ENCODE data around the gene KPNB1. TPM values are rescaled to one million over a fixed set of nuclear protein-coding genes. Genes with fewer than 3 reads are reported as not detected.

KPNB1 gene
- total and polyA plus RNA-seq, 2 of the 8 experiments (the other 6 are each of a cell fraction or from before 2014, with no cell fraction given), result 171 to 625 TPM

DNA sequence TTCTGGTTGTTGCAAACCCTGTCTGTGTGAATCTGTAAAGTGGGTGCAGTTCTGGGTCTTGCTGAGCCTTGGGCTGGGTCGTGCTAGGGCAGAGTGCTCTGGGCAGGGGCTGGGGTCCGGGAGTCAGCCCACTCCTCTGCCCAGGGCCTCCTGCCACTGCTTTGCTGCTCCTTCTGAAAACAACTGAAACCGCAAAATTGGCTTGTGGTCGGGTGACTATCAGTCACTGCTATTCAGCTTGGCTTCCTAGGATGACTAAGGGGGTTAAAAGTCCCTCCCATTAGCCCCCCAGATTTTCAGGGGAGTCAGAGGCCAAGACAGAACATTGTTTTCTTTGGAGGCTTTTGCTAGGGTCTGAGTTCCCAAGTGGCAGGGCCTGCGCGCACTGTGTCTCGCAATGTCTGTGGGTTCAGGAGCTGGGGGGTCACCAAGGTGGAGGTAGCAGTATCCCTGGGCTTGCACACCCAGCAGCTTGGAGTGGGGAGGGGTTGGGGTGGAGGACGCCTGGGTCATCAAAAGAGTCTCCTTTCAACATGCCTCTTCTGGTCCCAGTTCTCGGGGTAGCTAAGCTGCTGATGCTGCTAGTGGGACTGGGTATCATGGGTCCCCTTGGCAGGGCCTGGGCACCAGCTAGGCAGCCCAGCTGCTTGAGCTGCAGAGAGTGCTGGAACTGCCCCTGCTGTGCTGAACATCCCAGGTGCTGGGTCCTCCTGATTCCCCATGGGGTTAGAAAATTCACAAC lies 69.9 kb downstream of the KPNB1 start:
- no peak overlapping the region for H2AFZ ChIP-seq (ENCODE audit: low read length)
- no peak for DNase-seq (ENCODE audit: low read depth in 1 of 2, low spot score in 2 of 2)
- no peak overlapping the region for H3K14ac ChIP-seq (ENCODE audit: insufficient read length)
- H3K9ac ChIP-seq (replicated peaks in 1 of 4; ENCODE audit: extremely low read depth in 1 of 4, low read depth in 3 of 4, low read length in 3 of 4), result no peak overlapping the region
- no peak overlapping the region for H3K56ac ChIP-seq (replicated peaks; ENCODE audit: insufficient read length, low read depth, low read length)
- no peak overlapping the region for H3K18ac ChIP-seq (ENCODE audit: extremely low read depth, low read length)
- no peak overlapping the region for H4K91ac ChIP-seq (replicated peaks; ENCODE audit: insufficient read length, low read length)
- H2BK15ac ChIP-seq (ENCODE audit: low read length), result peak overlapping the region; percentile 49
- no peak overlapping the region for H3K27ac ChIP-seq (ENCODE audit: low read depth, low read length)
- FAIRE-seq, result no peak
- H3K79me1 ChIP-seq (ENCODE audit: low read depth, low read length), result no peaks in the 10 kb centered on the region
- no peak overlapping the region for H2AK5ac ChIP-seq (ENCODE audit: low read depth, low read length)
- no peaks in the 10 kb centered on the region for H3K79me2 ChIP-seq (ENCODE audit: control insufficient read depth in 1 of 2, insufficient read depth in 2 of 2, low read length in 2 of 2)
- no peaks in the 10 kb centered on the region for H3K36me3 ChIP-seq (ENCODE audit: control insufficient read depth in 2 of 4, insufficient read depth in 4 of 4, low read length in 3 of 4)
- H3K4me1 ChIP-seq (replicated peaks in 1 of 4; ENCODE audit: control insufficient read depth in 3 of 4, insufficient read depth in 4 of 4, low read length in 3 of 4), result peaks cover 0 to 26% (median 11%) of the 10 kb centered on the region in 4 experiments; a peak in 6 of 7 replicates
- H3K9me3 ChIP-seq (ENCODE audit: insufficient read depth in 2 of 2, low read depth in 1 of 2, low read length in 1 of 2), result no peaks in the 10 kb centered on the region
- no peak overlapping the region for H2BK12ac ChIP-seq (ENCODE audit: low read depth, low read length)
- WGBS, 2 experiments (ENCODE audit: extremely low coverage in 1 of 2, insufficient coverage in 1 of 2, insufficient read length in 1 of 2, insufficient replicate concordance in 2 of 2, low coverage in 1 of 2, low lambda C conversion rate in 2 of 2, missing lambda C conversion rate in 1 of 2), result 91% methylated on average over 9 of the region's 9 CpGs; no CpG with 5 or more reads in 1 of the 2 experiments
- ChIA-PET CTCF (ENCODE audit: partially characterized antibody) (interaction anchor here (1.4 to 8.3 kb wide), 7 partner anchors 12 to 57 kb away, joined by 3 to 179 read pairs (median 5); partner anchors contain the start of genes TBKBP1 and TBX21), POLR2A (ENCODE audit: partially characterized antibody) (interaction anchor here (0.8 to 1.6 kb wide), 4 partner anchors 9 to 36 kb away, joined by 3 to 8 read pairs (median 3); no protein-coding TSS in a partner anchor)
- no peaks in the 10 kb centered on the region for H3K23me2 ChIP-seq (ENCODE audit: low read depth, low read length)
- H4K5ac ChIP-seq (ENCODE audit: insufficient read length, low read depth, low read length), result no peak overlapping the region
- no peak overlapping the region for H3K4me2 ChIP-seq (ENCODE audit: insufficient read depth in 1 of 2, low read depth in 2 of 2, low read length in 2 of 2)
- H3K27me3 ChIP-seq (replicated peaks in 1 of 4; ENCODE audit: control insufficient read depth in 3 of 4, extremely low read depth in 1 of 4, insufficient read depth in 3 of 4, low read length in 3 of 4), result peaks cover 0 to 25% (median 22%) of the 10 kb centered on the region in 4 experiments; a peak in 6 of 7 replicates
- no peak overlapping the region for H2BK5ac ChIP-seq (ENCODE audit: low read depth, low read length)
- H4K8ac ChIP-seq (ENCODE audit: extremely low read depth, insufficient read depth, low read length), result no peak overlapping the region
- H2BK120ac ChIP-seq (replicated peaks; ENCODE audit: low read depth, low read length), result no peak overlapping the region
- no peak overlapping the region for H3K4ac ChIP-seq (replicated peaks; ENCODE audit: insufficient read length, low read depth, low read length)
- no peak overlapping the region for H3K4me3 ChIP-seq (ENCODE audit: extremely low read depth in 1 of 4, insufficient read depth in 2 of 4, low read depth in 3 of 4, low read length in 4 of 4)
- H3K23ac ChIP-seq (ENCODE audit: insufficient read length), result no peak overlapping the region
- H4K20me1 ChIP-seq (replicated peaks in 1 of 2; ENCODE audit: control insufficient read depth in 1 of 2, insufficient read depth in 2 of 2, low read length in 2 of 2), result no peaks in the 10 kb centered on the region
- H2BK20ac ChIP-seq (ENCODE audit: low read length), result no peak overlapping the region
- no peak for TF ChIP-seq CREB1 (IDR thresholded peaks at IDR 0.05)
- no peak for TF ChIP-seq SIN3A (conservative IDR thresholded peaks at IDR 0.05 in 1 of 2, IDR thresholded peaks at IDR 0.05 in 1 of 2; ENCODE audit: low read depth in 1 of 2, low read length in 2 of 2)
- TF ChIP-seq MAX (IDR thresholded peaks at IDR 0.05), result no peak
- TF ChIP-seq SP1 (IDR thresholded peaks at IDR 0.05; ENCODE audit: low read depth, low read length), result no peak
- no peak for TF ChIP-seq SUZ12 (IDR thresholded peaks at IDR 0.05; ENCODE audit: low read length)
- no peak for TF ChIP-seq SIX5 (IDR thresholded peaks at IDR 0.05; ENCODE audit: low read depth, low read length)
- no peak for TF ChIP-seq RFX5 (IDR thresholded peaks at IDR 0.05; ENCODE audit: borderline replicate concordance, low read depth, low read length)
- no peak for TF ChIP-seq ATF3 (IDR thresholded peaks at IDR 0.05; ENCODE audit: insufficient read depth, low read depth, low read length)
